Hematopoietic multipotent progenitor cell treated with erythropoietin and hydrocortisone succinate and interleukin-3 and kit ligand, for 17 days (in vitro differentiated cells): ENCODE data around the gene OR6B3.
"Not testable (repeated sequence)": the region's sequence is repeated elsewhere in the genome, so short reads cannot be mapped to it uniquely, and the experiment has no call there.

Experiments
- DNase-seq: peaks from one replicate; pipeline ENCODE4 v3.0.0-alpha.2; 2015; ENCODE audit warnings: low spot score

Gene OR6B3

DNA sequence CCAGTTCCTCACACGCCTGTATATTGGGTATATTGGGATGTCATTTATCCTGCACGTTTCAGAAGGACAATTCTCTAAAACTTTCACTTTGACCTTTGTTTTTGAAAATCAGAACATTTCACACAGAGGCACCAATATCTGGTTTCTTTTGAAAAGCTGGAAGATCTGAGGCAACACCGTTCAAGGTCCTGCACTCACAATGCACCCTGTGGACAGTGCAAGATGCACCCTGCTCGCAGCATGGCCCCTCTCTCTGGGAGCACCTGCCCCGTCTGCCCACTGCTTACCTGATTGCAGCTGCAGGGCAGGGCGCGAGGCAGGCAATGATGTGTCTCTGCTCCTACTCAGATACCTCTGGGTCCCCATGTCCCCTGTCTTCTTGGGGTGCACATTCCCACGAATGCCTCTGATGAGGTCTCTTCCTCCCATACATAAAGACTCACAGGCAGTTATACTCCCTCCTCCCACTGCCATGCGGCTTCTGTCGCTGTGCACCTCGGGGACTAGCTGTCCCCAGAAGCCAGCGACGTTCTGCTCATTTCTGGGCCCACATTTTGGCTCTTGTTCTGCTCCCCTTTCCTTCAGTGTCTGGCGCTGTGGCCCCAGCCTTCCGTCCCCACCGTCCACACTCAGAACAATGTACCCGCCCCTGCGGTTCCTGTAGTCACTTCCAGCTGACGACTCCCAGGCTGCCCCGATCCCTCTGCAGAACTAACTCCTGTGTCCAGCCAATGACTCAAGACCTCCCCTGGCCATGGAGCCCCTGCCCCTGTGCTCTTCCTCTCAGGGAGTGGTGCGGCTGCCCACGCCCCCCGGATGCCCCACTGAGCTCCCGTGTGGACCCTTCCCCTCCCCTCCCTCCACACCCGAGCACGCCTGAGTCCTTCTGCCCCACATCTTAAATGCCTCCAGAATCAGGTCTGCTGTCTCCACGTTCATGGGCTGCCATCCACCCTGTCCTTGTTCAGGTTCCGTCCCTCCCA is at the start of gene OR6B3:
Gene OR6B3, minus strand, starts transcription at position 349 of the 983 bp plus-strand sequence.
- DNase-seq, result no peak

GRCh38 chr2:240098349-240098748 is 45.0 kb upstream of the OR6B3 start:
- DNase-seq, result no peak

GRCh38 chr2:240095556-240096523 is 42.5 kb upstream of the OR6B3 start:
- DNase-seq, result no peak

DNA sequence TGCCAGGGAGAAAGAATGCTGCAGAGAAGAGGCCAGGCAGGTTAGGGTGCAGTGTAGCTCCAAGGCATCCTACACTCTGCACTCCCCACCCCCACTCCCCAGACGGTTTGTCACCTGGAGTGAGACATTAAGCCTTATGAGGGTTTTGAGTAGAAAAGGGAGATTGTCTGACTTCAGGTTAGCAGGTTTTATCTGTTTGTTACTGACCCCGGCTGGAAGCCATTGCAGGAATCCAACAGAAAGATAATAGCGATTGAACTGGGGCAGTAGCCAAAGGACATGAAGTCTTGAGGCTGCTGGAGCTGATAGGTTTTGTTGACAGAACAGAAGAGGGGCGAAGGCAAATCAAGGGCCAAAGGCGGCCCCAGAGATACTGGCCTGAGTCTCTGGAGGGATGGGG is 36.0 kb upstream of the OR6B3 start:
- DNase-seq, result no peak

GRCh38 chr2:240086563-240086962 is 33.2 kb upstream of the OR6B3 start:
- DNase-seq, result no peak

DNA sequence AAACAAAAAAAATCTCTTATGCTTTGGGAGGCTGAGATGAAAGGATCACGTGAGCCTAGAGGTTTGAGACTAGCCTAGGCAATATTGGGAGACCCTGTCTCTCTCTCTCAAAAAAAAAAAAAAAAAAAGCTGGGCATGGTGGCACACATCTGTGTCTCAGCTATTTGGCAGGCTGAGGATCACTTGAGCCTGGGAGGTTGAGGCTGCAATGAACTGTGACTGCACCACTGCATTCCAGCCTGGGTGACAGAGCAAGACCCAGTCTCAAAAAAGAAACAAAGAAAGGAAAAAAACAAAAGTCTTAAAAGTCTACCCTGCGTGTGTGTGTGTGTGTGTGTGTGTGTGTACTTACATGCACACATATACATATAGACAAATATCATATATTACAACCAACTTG is 25.3 kb upstream of the OR6B3 start:
- no peak for DNase-seq

- no peak for DNase-seq
Observed at GRCh38 chr2:240077442-240077841, 24.1 kb upstream of the OR6B3 start.

- no peak for DNase-seq
Observed at GRCh38 chr2:240074545-240074944, 21.2 kb upstream of the OR6B3 start.

DNA sequence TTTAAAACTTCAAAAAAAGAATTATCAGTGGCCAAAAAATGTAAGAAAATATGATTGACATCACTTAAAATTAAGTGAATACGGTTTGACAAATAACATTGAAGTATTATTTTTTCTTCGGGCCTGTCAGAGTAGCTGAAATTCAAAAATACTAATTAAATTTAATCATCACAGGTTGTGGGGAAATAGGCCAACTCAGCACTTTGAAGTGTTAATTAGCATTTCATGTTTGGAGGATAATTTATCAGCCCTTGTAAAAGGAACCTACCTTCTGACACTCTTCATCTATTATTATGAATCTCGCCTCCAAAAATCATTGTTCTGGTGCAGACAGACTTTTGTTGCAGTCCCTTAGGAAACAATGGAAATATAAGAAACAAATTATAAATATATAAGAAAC is 17.6 kb upstream of the OR6B3 start:
- no peak for DNase-seq

DNA sequence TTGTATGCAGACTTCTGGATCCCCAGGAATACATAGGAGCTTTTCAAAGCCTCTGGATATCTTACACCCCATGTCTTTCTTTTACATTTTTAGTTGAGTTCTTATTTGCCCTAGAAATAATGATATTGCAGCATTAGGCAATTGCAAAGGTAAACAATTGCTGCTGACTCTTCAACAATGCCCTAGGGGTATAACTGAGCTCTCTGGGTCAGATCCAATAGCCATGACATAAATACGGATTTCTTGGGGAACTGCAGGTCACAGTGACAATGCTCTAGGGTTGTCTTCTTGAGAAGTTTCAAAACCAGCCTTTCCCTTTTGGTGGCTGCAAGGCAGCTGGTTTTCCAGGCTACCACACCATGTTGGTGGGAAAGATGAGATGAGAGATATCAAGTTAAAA is 16.5 kb upstream of the OR6B3 start:
- DNase-seq, result no peak

- DNase-seq, result no peak
Observed at GRCh38 chr2:240068193-240068592, 14.9 kb upstream of the OR6B3 start.

GRCh38 chr2:240066489-240066888 is 13.2 kb upstream of the OR6B3 start:
- no peak for DNase-seq

- no peak for DNase-seq
Observed at GRCh38 chr2:240064898-240065297, 11.6 kb upstream of the OR6B3 start.

GRCh38 chr2:240060977-240061591 is 7.8 kb upstream of the OR6B3 start:
- DNase-seq, result peak; percentile 29

DNA sequence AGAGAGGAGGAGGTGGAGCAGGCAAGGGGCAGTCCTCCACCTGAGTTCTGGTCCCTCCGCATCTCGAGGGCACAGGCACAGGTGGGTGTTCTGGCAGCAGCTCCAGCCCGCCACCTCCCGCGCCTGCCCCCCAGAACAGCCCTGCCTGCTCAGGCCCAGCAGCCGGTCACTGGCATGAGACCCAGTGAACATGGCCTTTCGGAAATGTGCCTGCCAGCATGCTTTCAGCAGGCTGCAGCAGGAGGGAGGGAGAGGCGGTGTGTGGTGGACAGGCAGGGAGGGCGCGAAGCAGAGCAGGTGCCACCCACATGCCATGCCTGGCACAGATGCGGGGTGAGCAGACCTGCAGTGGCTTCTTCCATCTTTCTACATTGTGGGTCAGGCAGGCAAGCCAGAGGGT is 3.4 kb upstream of the OR6B3 start:
- DNase-seq, result no peak

DNA sequence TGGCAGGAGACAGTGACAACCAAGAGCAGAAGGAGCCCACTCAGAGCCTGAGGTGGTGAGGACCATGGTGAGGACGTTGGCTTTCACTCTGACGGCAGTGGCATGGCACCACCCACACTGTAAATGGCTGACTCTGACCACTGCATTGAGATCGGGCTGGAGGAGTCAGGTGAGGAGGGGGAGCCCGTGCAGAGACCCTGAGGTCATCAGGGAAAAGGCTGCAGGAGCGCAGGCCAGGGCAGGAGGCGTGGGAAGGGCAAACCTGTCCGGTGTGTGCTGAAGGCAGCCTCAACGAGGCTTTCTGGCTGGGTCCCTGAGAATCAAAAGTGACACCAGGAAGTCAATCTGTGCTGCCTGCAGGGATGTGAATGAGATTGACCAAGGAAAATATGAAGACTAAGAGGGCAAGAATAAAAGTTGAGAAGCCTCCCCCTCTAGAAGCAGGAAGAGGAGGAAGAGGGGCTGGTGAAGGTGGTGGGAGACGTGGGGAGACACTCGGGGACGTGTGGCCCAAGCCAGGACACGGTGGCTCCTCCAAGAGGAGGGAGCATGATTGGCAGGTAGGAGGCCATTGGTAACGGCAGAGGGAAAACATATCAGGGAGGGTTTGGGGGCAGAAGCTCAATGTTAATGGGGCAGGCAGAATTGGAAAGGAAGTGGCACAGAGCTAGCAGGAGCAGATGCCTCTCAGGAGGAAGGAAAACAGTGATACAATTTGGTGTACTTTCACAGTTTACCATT is 2.0 kb upstream of the OR6B3 start:
- no peak for DNase-seq

DNA sequence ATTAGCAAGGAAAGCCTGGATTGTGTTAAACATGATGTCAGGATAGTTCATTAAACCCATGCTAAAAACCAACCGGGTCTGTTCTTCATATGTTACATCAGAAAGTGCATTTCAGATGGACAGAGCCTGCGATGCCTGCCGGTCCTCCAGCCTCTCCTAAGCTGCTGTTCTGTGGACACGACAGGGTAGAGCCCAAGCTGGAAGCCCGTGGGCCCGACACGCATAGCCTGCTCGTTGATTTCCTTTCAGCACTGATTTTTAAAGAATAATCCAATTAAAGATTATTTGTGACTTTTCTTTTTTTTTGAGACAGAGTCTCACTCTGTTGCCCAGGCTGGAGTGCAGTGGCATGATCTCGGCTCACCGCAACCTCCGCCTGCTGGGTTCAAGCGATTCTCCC is 797 bp downstream of the OR6B3 start:
- DNase-seq, result no peak

- DNase-seq, result no peak
Observed at GRCh38 chr2:240051697-240052096, 1.6 kb downstream of the OR6B3 start.

DNA sequence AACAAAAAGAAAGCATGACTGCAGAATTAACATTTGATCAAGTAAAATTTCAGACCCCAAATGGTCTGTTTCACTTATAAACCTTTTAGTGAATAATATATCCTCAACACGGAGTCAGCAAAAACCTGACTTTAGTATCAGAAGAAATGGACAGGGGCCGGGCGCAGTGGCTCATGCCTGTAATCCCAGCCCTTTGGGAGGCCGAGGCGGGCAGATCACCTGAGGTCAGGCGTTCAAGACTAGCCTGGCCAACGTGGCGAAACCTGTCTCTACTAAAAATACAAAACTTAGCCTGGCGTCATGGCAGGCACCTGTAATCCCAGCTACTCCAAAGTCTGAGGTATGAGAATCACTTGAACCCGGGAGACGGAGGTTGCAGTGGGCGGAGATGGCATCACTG is 3.0 kb downstream of the OR6B3 start:
- DNase-seq, result no peak

- DNase-seq, result no peak
Observed at GRCh38 chr2:240048237-240048636, 5.1 kb downstream of the OR6B3 start.

DNA sequence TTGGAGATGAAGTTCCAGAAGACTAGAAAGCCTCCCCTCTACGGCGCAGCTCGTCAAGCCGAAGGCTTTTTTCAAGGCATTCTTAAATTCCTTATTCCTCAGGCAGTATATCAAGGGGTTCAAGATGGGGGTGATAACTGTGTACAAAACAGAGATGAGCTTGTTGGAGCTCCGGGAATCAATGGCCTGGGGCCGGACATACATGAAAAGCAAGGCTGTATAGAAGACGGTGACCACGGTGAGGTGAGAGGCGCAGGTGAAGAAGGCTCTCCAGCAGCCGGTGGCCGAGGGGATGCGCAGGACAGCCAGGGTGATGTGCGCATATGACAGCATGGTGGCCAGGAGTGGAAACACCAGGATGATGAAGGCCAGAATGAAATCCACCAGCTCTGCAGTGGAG is 8.2 kb downstream of the OR6B3 start:
- no peak for DNase-seq

- not testable (repeated sequence) for DNase-seq
Observed at GRCh38 chr2:240044096-240044495, 9.2 kb downstream of the OR6B3 start.
